GM18868 (cell line): ENCODE data around the gene EIF2D.
"Not testable (repeated sequence)": the region's sequence is repeated elsewhere in the genome, so short reads cannot be mapped to it uniquely, and the experiment has no call there.

Experiments
- ATAC-seq: cut with Tn5 transposase; IDR thresholded peaks from one replicate; pipeline ENCODE4 v1.9.1; 2021; ENCODE audit warnings: mild to moderate bottlenecking, moderate library complexity; ENCODE audit not compliant: unreplicated experiment

EIF2D gene

GRCh38 chr1:206612129-206612876 lies at the start of gene EIF2D:
Gene EIF2D (minus strand): TSS chr1:206612465. CDS start chr1:206612342, 123 bp downstream.
- ATAC-seq = peak; percentile 84

DNA sequence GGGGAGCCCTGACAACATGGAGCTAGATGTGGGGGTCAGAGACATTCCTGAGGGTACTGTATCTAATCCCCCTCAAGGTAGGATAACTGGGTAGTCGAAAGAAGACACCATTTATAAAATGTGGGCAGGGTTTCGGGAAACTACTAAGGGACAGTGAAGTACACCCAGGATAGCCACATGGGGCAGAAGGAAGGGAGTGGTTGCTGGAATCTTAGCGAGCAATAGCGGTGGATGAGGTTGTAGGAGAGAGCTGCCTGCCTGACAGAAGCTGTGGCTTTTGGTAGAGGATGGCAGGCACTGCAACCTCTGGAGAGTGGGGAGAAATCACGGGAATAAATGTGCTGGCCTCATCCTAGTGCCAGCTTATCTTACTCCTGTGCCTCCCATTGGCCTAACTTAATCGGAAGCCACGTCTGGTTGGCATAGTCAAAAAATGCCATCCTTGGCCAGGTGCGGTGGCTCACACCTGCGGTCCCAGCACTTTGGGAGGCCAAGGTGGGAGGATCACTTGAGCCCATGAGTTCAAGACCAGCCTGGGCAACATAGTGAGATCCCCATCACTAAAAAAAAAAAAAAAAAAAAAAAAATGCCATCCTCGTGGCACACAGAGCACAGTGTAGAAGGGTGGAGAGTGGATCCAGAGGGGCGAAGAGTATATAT lies 49.0 kb upstream of the EIF2D start:
- no peak for ATAC-seq

GRCh38 chr1:206660136-206660535 lies 47.9 kb upstream of the EIF2D start:
- no peak for ATAC-seq

DNA sequence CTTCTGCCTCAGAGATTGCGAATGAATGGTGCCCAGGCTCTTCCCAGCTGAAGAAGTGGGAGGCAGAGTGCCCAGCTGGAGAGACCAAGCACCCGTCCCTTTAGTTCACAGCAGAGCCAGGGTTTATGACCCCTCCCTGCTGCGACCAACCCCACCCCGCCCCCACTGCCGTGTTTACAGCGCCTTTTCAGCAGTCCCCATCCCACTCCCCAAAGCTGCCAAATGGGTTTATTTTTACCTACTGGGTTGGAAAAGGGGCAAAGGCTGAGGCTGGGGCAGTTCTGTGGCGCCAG lies 46.7 kb upstream of the EIF2D start:
- ATAC-seq = no peak

DNA sequence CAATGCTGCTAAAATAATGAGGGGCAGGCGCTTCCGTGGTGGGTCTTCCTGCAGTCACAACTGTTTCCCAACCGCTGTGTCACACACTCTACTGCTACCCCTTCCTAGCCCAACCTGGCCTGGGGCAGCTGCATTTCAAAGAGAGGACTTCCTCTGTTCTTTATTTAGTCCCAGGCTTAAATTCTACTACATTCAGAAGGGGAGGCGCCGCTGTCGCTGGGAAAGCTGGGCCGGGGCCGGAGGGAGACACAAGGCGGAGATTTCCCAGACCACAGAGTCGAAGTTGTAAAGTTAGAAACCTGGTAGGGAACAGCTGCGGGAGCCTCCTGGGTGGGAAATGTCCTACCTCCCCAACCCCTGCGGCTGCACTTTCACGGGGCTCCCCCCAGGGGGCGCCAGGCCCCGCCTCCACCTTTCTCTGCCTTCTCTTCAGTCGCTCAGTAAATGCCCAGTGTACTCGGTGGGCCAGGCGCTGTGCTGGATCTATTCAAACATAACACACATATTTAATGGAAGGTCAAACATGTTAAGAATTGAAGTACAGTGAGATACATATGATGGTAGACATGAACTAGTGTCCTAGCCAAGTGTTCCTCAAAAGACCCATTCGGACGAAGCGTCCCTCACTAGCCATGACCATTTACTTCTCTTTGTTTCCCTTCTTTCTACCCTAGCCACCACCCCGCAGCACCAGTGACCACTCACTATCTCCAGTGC lies 46.2 kb upstream of the EIF2D start:
- no peak for ATAC-seq

GRCh38 chr1:206657751-206658150 lies 45.5 kb upstream of the EIF2D start:
- ATAC-seq = no peak

- no peak for ATAC-seq
These were observed 44.7 kb upstream of the EIF2D start for GRCh38 chr1:206656936-206657335.

GRCh38 chr1:206655471-206655882 lies 43.2 kb upstream of the EIF2D start:
- no peak for ATAC-seq

DNA sequence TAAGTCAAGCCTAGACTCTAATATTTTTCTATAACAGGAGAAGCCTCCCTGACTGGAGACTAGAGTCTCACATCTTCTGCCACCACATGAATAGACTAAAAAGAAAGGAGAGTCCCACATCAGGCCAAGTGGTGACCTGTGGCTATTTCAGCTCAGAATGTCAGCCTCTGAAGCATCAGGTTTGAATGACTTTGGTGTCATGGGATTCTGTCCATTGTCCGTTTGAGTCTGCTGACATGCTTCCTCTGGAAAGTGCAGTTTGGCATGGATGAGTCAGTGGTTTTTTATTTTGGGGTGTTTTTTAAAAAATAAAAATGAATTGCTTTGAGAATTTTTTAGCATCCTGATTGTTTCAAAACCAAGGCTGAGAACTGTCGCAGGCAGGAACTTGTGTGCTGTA lies 42.6 kb upstream of the EIF2D start:
- ATAC-seq = no peak

- ATAC-seq = no peak
These were observed 41.6 kb upstream of the EIF2D start for GRCh38 chr1:206653715-206654459.

GRCh38 chr1:206651958-206652890 lies 40.0 kb upstream of the EIF2D start:
- ATAC-seq = no peak

- no peak for ATAC-seq
These were observed 38.7 kb upstream of the EIF2D start for GRCh38 chr1:206651014-206651413.

- no peak for ATAC-seq
These were observed 37.1 kb upstream of the EIF2D start for GRCh38 chr1:206649261-206649921.

- ATAC-seq = no peak
These were observed 35.0 kb upstream of the EIF2D start for GRCh38 chr1:206647224-206647623.

- no peak for ATAC-seq
These were observed 34.2 kb upstream of the EIF2D start for GRCh38 chr1:206646504-206646903.

- ATAC-seq = peak; percentile 51
These were observed 30.9 kb upstream of the EIF2D start for GRCh38 chr1:206643118-206643698.

DNA sequence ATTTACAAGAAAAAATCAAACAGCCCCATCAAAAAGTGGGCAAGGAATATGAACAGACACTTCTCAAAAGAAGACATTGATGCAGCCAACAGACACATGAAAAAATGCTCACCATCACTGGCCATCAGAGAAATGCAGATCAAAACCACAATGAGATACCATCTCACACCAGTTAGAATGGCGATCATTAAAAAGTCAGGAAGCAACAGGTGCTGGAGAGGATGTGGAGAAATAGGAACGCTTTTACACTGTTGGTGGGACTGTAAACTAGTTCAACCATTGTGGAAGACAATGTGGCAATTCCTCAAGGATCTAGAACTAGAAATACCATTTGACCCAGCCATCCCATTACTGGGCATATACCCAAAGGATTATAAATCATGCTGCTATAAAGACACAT lies 29.8 kb upstream of the EIF2D start:
- ATAC-seq = not testable (repeated sequence)

GRCh38 chr1:206637605-206638004 lies 25.3 kb upstream of the EIF2D start:
- ATAC-seq = no peak

DNA sequence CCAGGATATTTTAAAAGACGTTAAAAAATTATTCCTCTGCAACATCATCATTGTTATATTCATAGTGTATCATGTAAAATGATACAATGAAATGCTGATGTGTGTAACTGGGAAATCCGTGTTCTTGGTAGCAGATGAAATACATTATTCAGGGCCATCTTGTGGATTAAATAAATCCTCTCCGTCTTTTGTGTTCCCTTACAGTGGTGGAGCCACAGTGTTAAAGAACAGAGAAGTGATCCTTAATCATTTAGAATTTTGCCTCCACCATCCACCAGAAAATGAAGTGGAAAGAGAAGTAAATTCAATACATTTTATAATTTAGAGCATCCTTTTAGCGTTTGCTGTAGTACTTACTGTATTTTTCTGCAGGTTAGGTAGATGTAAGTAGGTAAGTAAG lies 24.4 kb upstream of the EIF2D start:
- ATAC-seq = no peak
